GM12873 (cell line): ENCODE results near the gene ADGRB3.

ENCODE experiments used
- CTCF ChIP-seq: IDR thresholded peaks from 2 replicates; pipeline ENCODE4 v1.5.1; 2012; ENCODE audit warnings: low read depth, mild to moderate bottlenecking, moderate library complexity, low read length, control low read depth; ENCODE audit not compliant: insufficient read depth; ENCODE audit errors: missing control alignments

ADGRB3 gene

GRCh38 chr6:69265090-69265489, 630.0 kb downstream of the ADGRB3 start:
- TF ChIP-seq CTCF = no peak

- TF ChIP-seq CTCF = no peak
Observed at GRCh38 chr6:69265706-69266105, 630.6 kb downstream of the ADGRB3 start.

DNA sequence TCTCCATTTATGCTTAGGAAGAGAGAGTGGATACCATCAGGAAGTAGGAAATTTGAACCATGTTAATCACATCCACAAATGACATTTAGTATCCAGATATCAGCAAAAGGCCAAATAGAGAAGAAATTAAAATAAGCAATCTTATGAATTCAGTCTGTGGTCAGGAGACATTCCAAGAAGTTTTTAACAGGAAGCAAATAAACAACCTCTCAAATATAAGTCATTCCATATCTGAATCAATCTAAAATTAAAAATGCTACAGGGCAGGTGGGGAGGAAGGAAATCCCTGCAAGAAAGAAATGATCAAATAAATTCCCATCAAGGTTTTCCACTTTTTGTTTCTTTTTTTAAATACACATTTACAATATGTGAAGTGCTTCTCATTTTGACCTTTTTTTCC, 641.1 kb downstream of the ADGRB3 start:
- TF ChIP-seq CTCF = no peak

- no peak for TF ChIP-seq CTCF
Observed at GRCh38 chr6:69279805-69280204, 644.7 kb downstream of the ADGRB3 start.

DNA sequence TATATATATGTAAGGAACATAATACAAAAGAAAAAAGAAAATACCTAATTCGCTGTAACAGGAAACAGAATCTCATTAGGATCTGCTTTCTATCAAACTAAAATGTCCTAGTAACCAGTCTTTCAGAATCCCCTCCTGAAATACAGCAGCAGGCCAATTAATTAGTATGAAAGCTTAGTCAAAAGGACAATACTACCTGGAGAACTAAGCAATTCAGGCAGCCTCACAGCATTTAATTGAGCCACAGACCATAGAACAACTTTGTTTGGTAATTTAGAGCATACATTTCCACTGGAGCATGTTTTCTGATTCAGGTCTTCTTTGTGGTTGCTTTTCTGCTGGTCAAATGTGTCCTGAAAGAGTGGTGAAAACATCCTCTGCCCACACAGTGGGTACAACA, 645.8 kb downstream of the ADGRB3 start:
- TF ChIP-seq CTCF = no peak

- TF ChIP-seq CTCF = no peak
Observed at GRCh38 chr6:69284176-69284730, 649.2 kb downstream of the ADGRB3 start.

- TF ChIP-seq CTCF = no peak
Observed at GRCh38 chr6:69285054-69285453, 650.0 kb downstream of the ADGRB3 start.
